ENCODE data around the gene SRGAP1. TPM values are rescaled to one million over a fixed set of nuclear protein-coding genes. Genes with fewer than 3 reads are reported as not detected.

Gene SRGAP1
- total RNA-seq, 4 donors from 2014 or later: 13.1 to 81.5 (median 22.4) TPM

DNA sequence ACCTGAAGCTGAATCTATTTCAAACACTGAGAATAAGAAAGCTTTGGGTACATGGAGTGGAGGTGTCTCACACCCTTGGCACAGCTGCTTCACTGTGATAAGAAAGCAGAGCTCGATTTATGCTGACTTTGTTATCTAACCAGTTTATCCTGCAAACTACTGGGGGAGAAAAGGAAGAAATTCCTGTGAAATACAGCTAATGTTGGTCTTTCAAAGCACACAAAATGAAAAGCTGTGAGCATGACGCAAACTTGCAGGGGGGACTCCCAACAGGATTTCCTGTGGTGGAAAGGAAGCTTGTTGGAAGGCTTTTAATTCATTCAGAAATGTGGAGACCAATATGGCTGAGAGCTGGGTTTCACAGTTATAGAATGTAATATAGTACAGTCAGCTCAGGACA, 53.4 kb downstream of the SRGAP1 start:
- H3K27ac ChIP-seq: no peak overlapping the region
- no peaks in the 10 kb centered on the region for H3K9me3 ChIP-seq
- DNase-seq (ENCODE audit: low spot score in 2 of 2): no peak
- no peaks in the 10 kb centered on the region for H3K27me3 ChIP-seq
- H3K4me1 ChIP-seq: peaks cover 0 to 9% (median 0%) of the 10 kb centered on the region in 4 donors
- H3K36me3 ChIP-seq: no peaks in the 10 kb centered on the region
- no peak overlapping the region for H3K4me3 ChIP-seq
- TF ChIP-seq POLR2A (IDR thresholded peaks at IDR 0.05) (no peak), EP300 (IDR thresholded peaks at IDR 0.05) (no peak)
- TF ChIP-seq, protein P1, sequence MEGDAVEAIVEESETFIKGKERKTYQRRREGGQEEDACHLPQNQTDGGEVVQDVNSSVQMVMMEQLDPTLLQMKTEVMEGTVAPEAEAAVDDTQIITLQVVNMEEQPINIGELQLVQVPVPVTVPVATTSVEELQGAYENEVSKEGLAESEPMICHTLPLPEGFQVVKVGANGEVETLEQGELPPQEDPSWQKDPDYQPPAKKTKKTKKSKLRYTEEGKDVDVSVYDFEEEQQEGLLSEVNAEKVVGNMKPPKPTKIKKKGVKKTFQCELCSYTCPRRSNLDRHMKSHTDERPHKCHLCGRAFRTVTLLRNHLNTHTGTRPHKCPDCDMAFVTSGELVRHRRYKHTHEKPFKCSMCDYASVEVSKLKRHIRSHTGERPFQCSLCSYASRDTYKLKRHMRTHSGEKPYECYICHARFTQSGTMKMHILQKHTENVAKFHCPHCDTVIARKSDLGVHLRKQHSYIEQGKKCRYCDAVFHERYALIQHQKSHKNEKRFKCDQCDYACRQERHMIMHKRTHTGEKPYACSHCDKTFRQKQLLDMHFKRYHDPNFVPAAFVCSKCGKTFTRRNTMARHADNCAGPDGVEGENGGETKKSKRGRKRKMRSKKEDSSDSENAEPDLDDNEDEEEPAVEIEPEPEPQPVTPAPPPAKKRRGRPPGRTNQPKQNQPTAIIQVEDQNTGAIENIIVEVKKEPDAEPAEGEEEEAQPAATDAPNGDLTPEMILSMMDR (IDR thresholded peaks at IDR 0.05): no peak
- 39 to 47% methylated on average over 2 of the region's 2 CpGs for WGBS, 2 donors

DNA sequence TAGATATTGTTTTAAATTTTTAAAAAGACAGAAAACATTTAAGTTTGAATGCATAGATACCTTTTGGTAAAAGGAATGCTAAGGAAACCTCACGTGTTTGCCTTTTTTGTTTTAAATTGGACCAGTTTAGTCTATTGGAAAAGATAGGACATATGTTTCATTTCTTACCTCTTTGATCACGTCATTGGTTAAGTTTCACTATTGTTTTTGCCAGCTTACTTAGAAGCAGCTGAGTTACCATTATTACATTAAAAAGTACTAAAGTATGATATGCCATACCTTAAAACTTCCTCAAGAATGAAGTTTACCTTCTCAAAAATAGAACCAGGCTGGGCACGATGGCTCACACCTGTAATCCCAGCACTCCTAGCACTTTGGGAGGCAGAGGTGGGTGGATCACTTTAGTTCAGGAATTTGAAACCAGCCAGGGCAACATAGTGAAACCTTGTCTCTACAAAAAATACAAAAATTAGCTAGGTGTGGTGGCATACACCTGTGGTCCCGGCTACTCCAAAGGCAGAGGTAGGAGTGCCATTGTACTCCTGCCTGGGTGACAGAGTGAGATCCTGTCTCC, 54.4 kb downstream of the SRGAP1 start:
- no peaks in the 10 kb centered on the region for H3K27me3 ChIP-seq
- H3K9me3 ChIP-seq: no peaks in the 10 kb centered on the region
- no peak overlapping the region for H3K4me3 ChIP-seq
- DNase-seq (ENCODE audit: low spot score in 2 of 2): no peak
- no peaks in the 10 kb centered on the region for H3K36me3 ChIP-seq
- H3K27ac ChIP-seq: no peak overlapping the region
- TF ChIP-seq POLR2A (IDR thresholded peaks at IDR 0.05) (no peak), EP300 (IDR thresholded peaks at IDR 0.05) (no peak)
- TF ChIP-seq, protein P1 (IDR thresholded peaks at IDR 0.05): no peak
- 93 to 94% methylated on average over 4 of the region's 4 CpGs for WGBS, 2 donors
- H3K4me1 ChIP-seq: peaks cover 0 to 9% (median 0%) of the 10 kb centered on the region in 4 donors

DNA sequence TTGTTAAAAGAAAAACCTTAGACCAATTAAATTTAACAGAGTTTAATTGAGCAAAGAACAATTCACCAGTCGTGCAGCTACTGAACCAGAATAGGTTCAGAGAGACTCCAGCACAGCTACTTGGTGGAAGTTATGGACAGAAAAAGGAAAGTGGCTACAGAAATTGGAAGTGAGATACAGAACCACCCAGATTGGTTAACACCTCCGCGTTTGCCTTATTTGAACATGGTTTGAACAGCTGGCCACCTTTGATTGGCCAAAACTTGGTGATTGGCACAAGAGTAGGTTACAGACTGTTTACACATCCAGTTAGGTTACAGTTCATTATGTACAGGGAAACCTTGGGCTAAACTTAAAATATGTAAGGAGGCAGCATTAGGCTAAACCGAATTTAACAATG, 54.9 kb downstream of the SRGAP1 start:
- WGBS, 2 donors: 88% methylated on average over 4 of the region's 4 CpGs
- Histone ChIP-seq H3K27ac (no peak overlapping the region), H3K27me3 (no peaks in the 10 kb centered on the region), H3K4me1 (peaks cover 0 to 9% (median 0%) of the 10 kb centered on the region in 4 donors), H3K36me3 (no peaks in the 10 kb centered on the region), H3K9me3 (no peaks in the 10 kb centered on the region), H3K4me3 (no peak overlapping the region)
- DNase-seq (ENCODE audit: low spot score in 2 of 2): no peak
- TF ChIP-seq EP300 (IDR thresholded peaks at IDR 0.05) (no peak), POLR2A (IDR thresholded peaks at IDR 0.05) (no peak)
- TF ChIP-seq, protein P1 (IDR thresholded peaks at IDR 0.05): no peak

DNA sequence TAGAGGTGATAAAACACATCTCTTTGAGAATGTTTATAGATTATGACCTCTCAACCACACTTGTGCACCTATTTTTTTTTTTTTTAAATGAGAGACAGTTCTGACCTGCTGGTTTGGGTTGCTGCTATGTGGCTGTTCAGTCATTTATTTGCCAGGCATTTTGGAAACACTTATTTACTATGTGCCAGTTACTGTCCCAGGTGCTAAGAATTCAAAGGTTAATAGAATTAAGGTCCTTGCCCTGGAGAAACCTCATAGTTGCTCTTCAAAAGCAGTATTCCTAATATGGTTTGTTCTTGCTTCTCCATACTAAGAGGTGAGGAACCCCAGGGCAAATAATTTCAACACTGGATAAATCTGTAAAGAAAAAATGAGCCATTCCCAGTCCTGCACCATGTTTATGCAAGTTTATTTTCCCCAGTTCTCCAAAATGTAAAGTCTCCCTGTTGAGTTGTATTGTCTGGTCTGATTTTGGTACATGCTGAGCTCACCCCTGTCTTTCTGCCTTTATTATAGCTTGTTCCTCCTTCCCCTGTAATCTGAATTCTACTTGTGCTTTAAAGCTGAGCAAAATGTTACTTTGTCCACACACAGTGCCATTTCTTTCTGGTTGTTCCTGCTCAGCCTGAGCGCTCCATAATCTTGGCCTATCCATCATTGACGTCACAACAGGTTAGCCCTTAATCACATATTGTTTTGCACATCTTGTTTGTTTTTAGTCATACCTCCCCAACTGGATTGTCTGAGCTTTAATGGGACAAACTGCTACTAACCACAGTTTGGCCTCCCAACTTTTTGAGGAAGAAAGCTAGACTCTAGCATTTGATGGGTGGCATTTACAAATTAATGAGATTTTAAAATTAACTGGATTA, 56.7 kb downstream of the SRGAP1 start:
- H3K27ac ChIP-seq: no peak overlapping the region
- TF ChIP-seq, protein P1 (IDR thresholded peaks at IDR 0.05): no peak
- TF ChIP-seq EP300 (IDR thresholded peaks at IDR 0.05) (no peak), POLR2A (IDR thresholded peaks at IDR 0.05) (no peak)

DNA sequence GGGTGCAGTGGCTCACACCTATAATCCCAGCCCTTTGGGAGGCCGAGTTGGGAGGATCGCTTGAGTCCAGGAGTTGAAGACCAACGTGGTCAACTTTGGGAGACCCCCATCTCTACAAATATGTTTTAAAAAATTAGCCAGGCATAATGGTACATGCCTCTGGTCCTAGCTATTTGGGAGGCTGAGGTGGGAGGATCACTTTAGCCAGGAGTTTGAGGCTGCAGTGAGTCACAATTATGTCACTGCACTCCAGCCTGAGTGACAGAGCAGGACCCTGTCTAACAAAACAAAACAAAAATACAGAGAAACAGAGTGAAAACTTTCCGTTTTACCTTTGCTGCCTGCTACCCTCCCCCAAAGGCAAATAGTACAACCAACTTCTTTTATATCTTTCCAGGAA, 60.2 kb downstream of the SRGAP1 start:
- Histone ChIP-seq H3K27me3 (no peaks in the 10 kb centered on the region), H3K4me3 (no peak overlapping the region), H3K36me3 (no peaks in the 10 kb centered on the region), H3K4me1 (peaks cover 0 to 9% (median 0%) of the 10 kb centered on the region in 4 donors), H3K9me3 (peaks cover 0 to 19% (median 0%) of the 10 kb centered on the region in 4 donors), H3K27ac (no peak overlapping the region)
- WGBS, 2 donors: 81 to 98% methylated on average over 4 of the region's 4 CpGs
- TF ChIP-seq, protein P1 (IDR thresholded peaks at IDR 0.05): no peak
- no peak for TF ChIP-seq EP300 (IDR thresholded peaks at IDR 0.05)
- TF ChIP-seq POLR2A (IDR thresholded peaks at IDR 0.05): no peak
- no peak for DNase-seq (ENCODE audit: low spot score in 2 of 2)

More for the DNA sequence above, 56.7 kb downstream of the SRGAP1 start:
- DNase-seq (ENCODE audit: low spot score in 2 of 2): no peak
- peaks cover 0 to 9% (median 0%) of the 10 kb centered on the region in 4 donors for H3K4me1 ChIP-seq
- no peaks in the 10 kb centered on the region for H3K27me3 ChIP-seq
- 91 to 98% methylated on average over 2 of the region's 2 CpGs for WGBS, 2 donors
- H3K4me3 ChIP-seq: no peak overlapping the region
- no peaks in the 10 kb centered on the region for H3K36me3 ChIP-seq
- H3K9me3 ChIP-seq: peaks cover 0 to 11% (median 0%) of the 10 kb centered on the region in 4 donors
